Stimulated activated CD8-positive, alpha-beta memory T cell treated with anti-CD3 and anti-CD28 coated beads, Interleukin-4, amount 100 ng/mL, for 48 hours (primary cell): ENCODE measurements around the gene CERS4.
"Not testable (repeated sequence)": the region's sequence is repeated elsewhere in the genome, so short reads cannot be mapped to it uniquely, and the experiment has no call there.

Experiments used
- DNase-seq: peaks from one replicate; pipeline ENCODE4 v3.0.0-alpha.2; 2020

CERS4 gene

GRCh38 chr19:8244442-8244841, 35.3 kb downstream of the CERS4 start:
- no peak for DNase-seq

GRCh38 chr19:8245869-8246835, 37.0 kb downstream of the CERS4 start:
- DNase-seq: no peak

- DNase-seq: not testable (repeated sequence)
Measured at GRCh38 chr19:8247129-8247890, 38.1 kb downstream of the CERS4 start.

- DNase-seq: no peak
Measured at GRCh38 chr19:8248348-8249328, 39.5 kb downstream of the CERS4 start.

GRCh38 chr19:8250596-8250995, 41.4 kb downstream of the CERS4 start:
- DNase-seq: no peak

- DNase-seq: no peak
Measured at GRCh38 chr19:8251025-8251472, 41.9 kb downstream of the CERS4 start.

GRCh38 chr19:8252922-8253589, 43.9 kb downstream of the CERS4 start:
- peak; percentile 94 for DNase-seq

- DNase-seq: no peak
Measured at GRCh38 chr19:8253678-8254077, 44.5 kb downstream of the CERS4 start.

- DNase-seq: no peak
Measured at GRCh38 chr19:8254286-8255001, 45.3 kb downstream of the CERS4 start.

- no peak for DNase-seq
Measured at GRCh38 chr19:8255426-8256125, 46.4 kb downstream of the CERS4 start.

- DNase-seq: no peak
Measured at GRCh38 chr19:8256276-8257051, 47.3 kb downstream of the CERS4 start.

GRCh38 chr19:8257052-8257443, 47.9 kb downstream of the CERS4 start:
- no peak for DNase-seq

- DNase-seq: no peak
Measured at GRCh38 chr19:8259142-8259921, 50.2 kb downstream of the CERS4 start.

GRCh38 chr19:8259922-8260247, 50.7 kb downstream of the CERS4 start:
- no peak for DNase-seq

- DNase-seq: no peak
Measured at GRCh38 chr19:8261347-8261746, 52.2 kb downstream of the CERS4 start.

GRCh38 chr19:8261881-8262280, 52.7 kb downstream of the CERS4 start:
- no peak for DNase-seq

GRCh38 chr19:8262431-8262830, 53.3 kb downstream of the CERS4 start:
- DNase-seq: peak; percentile 15

GRCh38 chr19:8264248-8264647, 55.1 kb downstream of the CERS4 start:
- not testable (repeated sequence) for DNase-seq

- no peak for DNase-seq
Measured at GRCh38 chr19:8265872-8266271, 56.7 kb downstream of the CERS4 start.
